IPS-18c (cell line): ENCODE measurements around the gene ABCC3.
A peak's percentile ranks its signal among the peaks of the same experiment; 100 is the strongest.

Experiments used
- H3K4me3 ChIP-seq: 2 replicates; pipeline ENCODE4 v1.7.0; 2013; ENCODE audit warnings: low read depth, mild to moderate bottlenecking, low read length, moderate library complexity; ENCODE audit not compliant: insufficient read depth
- H3K9me3 ChIP-seq: one replicate; pipeline ENCODE4 v1.6.1; 2013; ENCODE audit warnings: mild to moderate bottlenecking, low read length, moderate library complexity; ENCODE audit not compliant: control insufficient read depth, insufficient read depth

The ABCC3 gene

GRCh38 chr17:50621574-50622031, 13.1 kb upstream of the ABCC3 start:
- Histone ChIP-seq H3K4me3 (no peak overlapping the region; the same call in 1 of the 2 replicates), H3K9me3 (peaks cover 2% of the 10 kb centered on the region)

GRCh38 chr17:50624321-50624934, 10.3 kb upstream of the ABCC3 start:
- H3K9me3 ChIP-seq, result no peaks in the 10 kb centered on the region
- no peak overlapping the region for H3K4me3 ChIP-seq

GRCh38 chr17:50625032-50625871, 9.4 kb upstream of the ABCC3 start:
- Histone ChIP-seq H3K9me3 (no peaks in the 10 kb centered on the region), H3K4me3 (no peak overlapping the region)

DNA sequence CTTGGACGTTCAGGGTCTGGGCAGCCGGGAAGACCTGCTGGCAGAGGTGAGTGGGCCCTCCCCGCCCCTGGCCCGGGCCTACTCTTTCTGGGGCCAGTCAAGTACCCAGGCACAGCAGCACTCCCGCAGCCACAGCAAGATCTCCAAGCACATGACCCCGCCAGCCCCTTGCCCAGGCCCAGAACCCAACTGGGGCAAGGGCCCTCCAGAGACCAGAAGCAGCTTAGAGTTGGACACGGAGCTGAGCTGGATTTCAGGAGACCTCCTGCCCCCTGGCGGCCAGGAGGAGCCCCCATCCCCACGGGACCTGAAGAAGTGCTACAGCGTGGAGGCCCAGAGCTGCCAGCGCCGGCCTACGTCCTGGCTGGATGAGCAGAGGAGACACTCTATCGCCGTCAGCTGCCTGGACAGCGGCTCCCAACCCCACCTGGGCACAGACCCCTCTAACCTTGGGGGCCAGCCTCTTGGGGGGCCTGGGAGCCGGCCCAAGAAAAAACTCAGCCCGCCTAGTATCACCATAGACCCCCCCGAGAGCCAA, 8.6 kb upstream of the ABCC3 start:
- no peak overlapping the region for H3K4me3 ChIP-seq

GRCh38 chr17:50627036-50627781, 7.5 kb upstream of the ABCC3 start:
- Histone ChIP-seq H3K9me3 (no peaks in the 10 kb centered on the region), H3K4me3 (no peak overlapping the region)

More for the DNA sequence above, 8.6 kb upstream of the ABCC3 start:
- H3K9me3 ChIP-seq, result no peaks in the 10 kb centered on the region

DNA sequence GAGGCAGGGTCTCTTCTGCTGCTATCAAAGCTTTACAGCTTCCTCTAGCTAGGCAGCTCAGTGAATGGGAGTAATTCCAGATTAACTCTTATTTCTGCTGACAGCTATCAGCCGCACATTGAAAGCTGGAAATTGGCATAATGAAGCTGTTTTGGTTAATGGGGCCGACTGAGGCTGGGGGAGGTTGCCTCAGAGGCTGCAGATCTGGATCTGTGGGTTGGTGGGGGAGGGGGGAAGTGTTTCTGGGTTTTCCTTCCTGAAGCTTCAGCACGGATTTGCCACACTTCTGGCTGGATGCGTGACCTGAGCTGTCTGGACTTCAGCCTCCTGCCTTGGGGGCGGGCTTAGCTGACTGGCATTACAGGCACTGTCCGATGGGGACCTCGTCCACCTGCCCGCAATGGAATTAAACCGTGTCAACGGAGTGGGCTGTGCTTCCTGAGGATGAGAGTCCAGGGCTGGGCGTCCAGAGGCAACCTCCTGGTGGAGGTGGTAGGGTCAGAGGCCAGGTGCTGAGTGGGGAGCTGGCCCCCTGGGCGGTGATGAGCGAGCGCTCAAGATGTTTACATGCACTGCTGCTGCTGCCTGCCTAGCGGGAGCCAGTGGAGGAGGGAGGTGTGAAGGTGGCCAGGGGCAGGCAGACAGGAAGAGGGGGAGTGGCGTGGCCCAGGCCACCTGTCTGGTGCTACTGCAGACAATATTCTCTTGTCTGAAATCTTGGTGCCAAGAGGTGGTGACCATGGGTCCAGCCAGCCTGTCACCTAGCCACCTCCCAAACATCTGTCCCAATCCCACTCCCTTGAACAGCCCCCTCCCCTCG, 6.7 kb upstream of the ABCC3 start:
- Histone ChIP-seq H3K4me3 (0 out of 2 replicates have a peak overlapping the region, but pooled peaks have one; percentile 2), H3K9me3 (no peaks in the 10 kb centered on the region)

DNA sequence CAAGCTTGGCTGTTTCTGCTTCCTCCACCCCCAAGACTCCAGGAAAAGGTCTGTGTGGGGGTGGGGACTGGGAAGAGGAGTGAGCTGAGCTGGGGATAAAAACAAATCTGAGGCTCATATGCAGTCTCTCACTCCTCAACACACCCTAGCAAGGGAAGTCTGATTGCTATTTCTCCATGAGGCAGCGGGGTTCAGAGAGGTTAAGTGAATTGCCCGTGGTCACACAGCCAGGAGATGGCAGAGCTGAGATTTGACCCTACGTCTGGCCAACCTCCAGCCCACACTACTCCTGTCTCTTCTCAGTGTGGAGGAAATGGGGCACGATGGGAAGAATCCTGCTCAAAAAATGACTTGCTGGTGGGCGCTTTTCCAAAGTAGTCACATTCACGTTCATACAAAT, 4.8 kb upstream of the ABCC3 start:
- no peaks in the 10 kb centered on the region for H3K9me3 ChIP-seq
- no peak overlapping the region for H3K4me3 ChIP-seq

GRCh38 chr17:50630524-50631194, 4.0 kb upstream of the ABCC3 start:
- H3K9me3 ChIP-seq, result no peaks in the 10 kb centered on the region
- no peak overlapping the region for H3K4me3 ChIP-seq

- no peaks in the 10 kb centered on the region for H3K9me3 ChIP-seq
- H3K4me3 ChIP-seq, result no peak overlapping the region
Measured at GRCh38 chr17:50631195-50631907, 3.3 kb upstream of the ABCC3 start.

- no peak overlapping the region for H3K4me3 ChIP-seq
Measured at GRCh38 chr17:50631908-50632571, 2.6 kb upstream of the ABCC3 start.

GRCh38 chr17:50632637-50633036, 2.0 kb upstream of the ABCC3 start:
- H3K4me3 ChIP-seq, result no peak overlapping the region
- no peaks in the 10 kb centered on the region for H3K9me3 ChIP-seq

More at GRCh38 chr17:50631908-50632571, 2.6 kb upstream of the ABCC3 start:
- no peaks in the 10 kb centered on the region for H3K9me3 ChIP-seq

- no peaks in the 10 kb centered on the region for H3K9me3 ChIP-seq
Measured at GRCh38 chr17:50633683-50634082, 998 bp upstream of the ABCC3 start.

GRCh38 chr17:50634915-50635731, 442 bp downstream of the ABCC3 start:
- peak overlapping the region; percentile 54 for H3K4me3 ChIP-seq
- no peaks in the 10 kb centered on the region for H3K9me3 ChIP-seq

More at GRCh38 chr17:50633683-50634082, 998 bp upstream of the ABCC3 start:
- H3K4me3 ChIP-seq, result no peak overlapping the region

- Histone ChIP-seq H3K9me3 (no peaks in the 10 kb centered on the region), H3K4me3 (0 out of 2 replicates have a peak overlapping the region, but pooled peaks have one; percentile 54)
Measured at GRCh38 chr17:50635732-50635981, 976 bp downstream of the ABCC3 start.
